AML-193 (cell line): Measurements from ENCODE around the gene NIPSNAP3A.

Experiments used
- DNase-seq, 2 experiments: peaks; one replicate each; lab custom pipeline; 2025; lab: John Stamatoyannopoulos, UW

The NIPSNAP3A gene

DNA sequence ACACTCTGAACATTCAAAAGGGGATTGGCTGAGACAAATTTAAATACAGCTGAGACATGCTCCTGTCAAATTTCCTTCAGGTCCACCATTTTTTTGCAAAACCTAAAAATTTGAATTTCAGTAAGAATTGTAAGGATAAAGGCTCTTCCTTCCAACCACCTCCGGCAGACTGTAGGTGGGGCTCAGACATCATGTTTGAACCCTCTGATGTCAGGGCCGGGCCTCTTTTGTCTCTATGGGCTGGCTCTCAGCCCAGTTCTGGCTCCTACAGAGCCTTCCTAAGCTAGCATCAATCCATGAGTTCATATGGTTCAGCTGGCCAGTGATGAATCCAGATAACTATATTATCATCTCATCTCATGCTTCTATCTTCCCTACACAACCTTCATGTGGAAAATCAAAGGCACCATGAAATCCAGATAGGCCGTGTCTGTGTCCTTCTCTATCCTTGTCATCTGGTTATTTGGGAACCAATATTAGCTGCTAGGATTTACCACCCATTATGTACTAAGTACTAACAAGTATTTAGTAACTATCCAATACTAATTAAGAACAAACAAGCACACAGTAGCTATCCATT is 60.6 kb downstream of the NIPSNAP3A start:
- DNase-seq, result no peak
